Measurements from ENCODE around the gene ANKS6.
"Not testable (repeated sequence)": the region's sequence is repeated elsewhere in the genome, so short reads cannot be mapped to it uniquely, and the experiment has no call there.

The ANKS6 gene

GRCh38 chr9:98698856-98699255, 97.5 kb downstream of the ANKS6 start:
- no peak for DNase-seq

DNA sequence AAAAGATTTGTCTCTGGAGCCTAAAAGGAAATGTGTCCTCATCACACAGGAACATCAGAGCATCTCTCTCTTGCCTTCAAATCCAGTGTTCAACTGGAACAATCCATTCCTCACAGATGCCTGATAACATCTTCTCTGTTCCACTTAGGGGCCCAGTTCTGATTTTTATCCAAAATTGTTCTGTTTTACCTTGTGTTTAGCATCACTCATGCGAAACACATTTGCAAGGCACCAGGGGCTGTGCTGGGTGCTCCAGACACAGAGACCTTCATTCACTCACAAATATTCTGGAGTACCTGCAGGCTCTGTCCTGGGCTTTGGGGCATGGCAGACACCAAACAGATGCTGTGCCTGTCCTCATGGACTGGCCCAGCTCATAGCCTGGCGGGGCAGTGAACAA, 101.4 kb downstream of the ANKS6 start:
- DNase-seq, result no peak

DNA sequence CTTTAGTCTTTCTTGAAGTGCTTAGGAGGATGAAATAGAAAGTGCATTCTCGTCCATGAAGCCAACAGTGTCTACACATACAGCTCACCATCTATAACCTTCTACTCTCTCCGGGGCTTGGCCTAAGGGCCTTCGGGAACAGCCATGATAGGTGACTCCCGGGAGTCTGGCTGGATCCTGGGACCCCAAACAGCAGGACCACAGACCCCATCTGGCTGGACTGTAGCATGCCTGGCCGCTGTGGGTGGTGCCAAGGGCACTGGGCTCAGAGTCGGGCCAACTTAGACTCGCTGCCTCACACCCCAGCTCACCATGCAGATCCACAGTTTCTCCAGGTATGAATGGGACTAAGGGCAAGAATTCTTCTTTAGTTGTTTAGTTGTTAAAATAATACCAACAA, 104.0 kb downstream of the ANKS6 start:
- DNase-seq, result no peak

DNA sequence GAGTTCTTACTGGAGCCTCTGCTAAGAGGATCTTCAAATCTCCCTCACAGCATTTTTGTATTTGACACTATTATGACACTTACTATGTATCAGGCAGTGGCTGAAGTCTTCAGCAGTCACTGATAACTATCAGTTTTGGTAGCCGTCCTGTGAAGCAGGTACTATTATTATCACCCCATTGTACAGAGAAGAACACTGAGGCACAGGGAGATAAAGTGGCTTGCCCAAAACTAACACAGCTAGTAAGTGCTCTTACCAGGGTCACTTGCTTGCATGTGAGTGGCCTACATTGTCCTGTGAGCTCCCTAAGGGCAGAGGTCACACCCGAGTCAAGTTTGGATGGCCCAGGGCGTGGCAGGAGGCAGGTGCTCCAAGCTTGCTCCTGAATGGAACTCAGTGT, 104.5 kb downstream of the ANKS6 start:
- DNase-seq, result no peak

- no peak for DNase-seq
Measured at GRCh38 chr9:98690686-98691085, 105.7 kb downstream of the ANKS6 start.

DNA sequence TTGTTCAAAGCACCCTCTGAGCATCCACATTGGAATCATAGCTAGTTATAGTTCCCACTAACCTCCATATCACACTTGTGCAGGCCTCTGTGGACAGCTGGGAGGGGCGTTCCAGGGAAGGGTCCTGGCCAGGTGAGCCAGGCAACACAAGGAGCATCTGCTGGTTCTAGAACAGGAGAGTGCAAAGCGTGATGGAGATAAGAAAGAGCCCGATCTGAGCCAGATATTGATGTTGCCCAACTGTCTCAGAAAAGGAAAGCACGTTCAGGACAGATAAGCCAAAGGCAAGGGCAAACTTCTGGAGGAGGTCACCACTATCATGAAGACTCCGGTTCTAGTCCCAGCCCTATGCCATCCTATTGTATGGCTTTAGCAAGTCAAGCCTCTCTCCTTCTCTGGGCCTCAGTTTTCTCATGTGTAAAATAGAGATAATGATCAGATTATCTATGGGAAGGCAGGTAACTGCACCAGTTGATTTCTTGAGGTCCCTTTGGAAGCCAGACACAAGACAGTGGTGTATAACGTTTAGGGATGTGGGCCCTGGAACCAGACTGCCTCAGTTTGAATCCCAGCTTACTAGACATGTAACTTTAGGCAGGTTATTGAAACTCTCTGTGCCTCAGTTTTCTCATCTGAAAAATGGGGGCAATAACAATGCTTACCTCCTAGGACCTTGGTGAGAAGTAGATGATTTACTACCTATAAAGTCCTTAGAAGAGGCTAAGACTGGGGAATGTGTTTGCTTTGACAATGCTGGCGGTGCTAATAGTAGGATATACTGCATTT, 107.5 kb downstream of the ANKS6 start:
- DNase-seq, result no peak

DNA sequence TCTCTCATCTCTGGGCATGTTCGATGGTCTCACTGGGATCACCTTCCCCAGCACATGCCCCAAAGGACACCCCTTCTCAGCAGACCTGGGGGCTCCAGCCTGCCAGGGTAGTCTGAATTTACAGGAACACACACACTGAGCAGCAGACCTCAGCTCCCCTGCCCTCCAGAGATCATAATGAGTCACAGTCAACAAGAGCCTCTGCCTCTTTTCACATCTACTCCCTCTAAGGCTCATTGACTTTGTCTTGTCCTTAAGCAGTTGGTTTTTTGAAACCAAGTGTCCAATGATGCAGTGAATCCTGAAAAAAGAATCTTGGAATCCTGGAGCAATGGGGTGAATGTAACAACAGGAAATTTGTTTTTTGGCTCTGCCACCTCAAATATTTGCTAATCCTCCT, 108.4 kb downstream of the ANKS6 start:
- no peak for DNase-seq

GRCh38 chr9:98686961-98687855, 109.1 kb downstream of the ANKS6 start:
- DNase-seq, result no peak

- DNase-seq, result not testable (repeated sequence)
Measured at GRCh38 chr9:98684816-98685215, 111.5 kb downstream of the ANKS6 start.

Measured in eye (tissue), 1 donor.